HG03108 (cell line): Measurements from ENCODE around the gene SVBP.
"Not testable (repeated sequence)": the region's sequence is repeated elsewhere in the genome, so short reads cannot be mapped to it uniquely, and the experiment has no call there.

Experiments used
- ATAC-seq: cut with Tn5 transposase; IDR thresholded peaks from one replicate; pipeline ENCODE4 v1.9.1; 2021; ENCODE audit warnings: moderate library complexity; ENCODE audit not compliant: unreplicated experiment

The SVBP gene

GRCh38 chr1:42841440-42842147 lies 24.4 kb upstream of the SVBP start:
- no peak for ATAC-seq

DNA sequence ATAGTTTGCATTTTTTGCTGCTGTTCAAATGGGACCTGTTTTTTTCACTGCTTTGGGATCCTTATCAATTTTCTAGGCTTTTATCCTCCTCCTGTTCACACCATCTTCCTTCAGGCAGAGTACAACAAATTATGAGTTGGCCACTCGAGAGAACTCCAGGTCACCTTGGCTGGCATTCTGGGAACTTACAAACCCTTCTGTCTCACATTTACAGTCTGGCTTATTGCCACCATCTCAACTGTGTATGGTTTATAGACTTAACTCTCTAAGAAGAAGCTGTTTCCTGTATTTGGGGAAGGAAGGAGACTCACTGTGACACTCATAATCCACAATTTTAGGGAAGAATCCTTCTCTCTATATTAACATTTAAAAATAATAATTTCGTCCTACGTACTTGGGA lies 23.8 kb upstream of the SVBP start:
- ATAC-seq, result no peak

DNA sequence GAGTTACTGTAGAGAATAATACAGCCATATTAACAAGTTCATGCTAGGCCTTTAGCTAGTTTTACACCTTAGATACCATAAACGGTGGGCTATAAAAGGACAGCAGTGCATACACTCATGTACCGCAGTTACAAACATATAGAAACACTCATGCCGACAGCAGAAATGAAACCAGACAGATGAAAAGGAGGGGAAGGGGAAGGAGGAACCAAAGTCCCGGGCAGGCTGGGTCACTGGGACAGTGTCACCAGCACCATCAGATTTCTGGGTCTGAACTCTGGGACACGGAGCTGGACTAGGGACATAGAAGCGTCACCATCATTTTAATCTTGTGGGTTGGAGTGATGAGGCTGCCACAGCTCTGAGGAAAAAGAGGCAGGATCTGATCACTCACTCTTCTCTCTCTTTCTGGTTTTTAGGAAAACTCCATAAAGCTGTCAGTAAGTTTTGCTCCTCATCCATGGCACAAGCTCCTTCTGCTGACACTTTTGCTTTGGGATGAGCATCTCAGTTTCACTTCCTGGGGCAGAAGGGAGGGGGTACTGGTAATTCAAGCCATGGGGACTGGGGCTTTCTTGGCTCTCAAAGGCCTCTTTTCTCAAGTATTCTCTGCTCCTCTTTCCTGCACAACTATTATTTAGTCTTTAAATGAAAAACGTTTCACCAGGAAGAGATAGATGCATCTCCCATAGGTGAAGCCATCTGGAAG lies 21.4 kb upstream of the SVBP start:
- ATAC-seq, result no peak

DNA sequence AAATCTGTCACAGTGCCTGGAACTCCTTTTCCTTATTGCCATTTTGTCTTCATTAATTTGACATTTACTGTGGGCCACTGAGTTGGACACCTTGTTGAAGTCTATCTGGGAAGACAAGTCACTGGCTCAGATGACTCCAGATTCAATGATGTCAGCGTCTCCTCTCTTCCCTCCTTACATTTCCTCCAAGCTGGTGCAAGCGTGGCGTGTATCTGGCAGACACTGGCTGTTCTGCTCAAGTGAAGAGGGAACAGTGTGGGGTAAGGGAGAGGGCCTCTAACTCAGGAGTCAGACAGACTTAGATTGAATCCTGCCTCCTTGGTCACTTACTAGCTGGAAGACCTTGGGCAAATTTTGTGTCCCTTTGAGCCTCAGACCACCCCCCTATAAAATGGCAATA lies 20.5 kb upstream of the SVBP start:
- ATAC-seq, result no peak

GRCh38 chr1:42835422-42835821 lies 18.2 kb upstream of the SVBP start:
- ATAC-seq, result no peak

DNA sequence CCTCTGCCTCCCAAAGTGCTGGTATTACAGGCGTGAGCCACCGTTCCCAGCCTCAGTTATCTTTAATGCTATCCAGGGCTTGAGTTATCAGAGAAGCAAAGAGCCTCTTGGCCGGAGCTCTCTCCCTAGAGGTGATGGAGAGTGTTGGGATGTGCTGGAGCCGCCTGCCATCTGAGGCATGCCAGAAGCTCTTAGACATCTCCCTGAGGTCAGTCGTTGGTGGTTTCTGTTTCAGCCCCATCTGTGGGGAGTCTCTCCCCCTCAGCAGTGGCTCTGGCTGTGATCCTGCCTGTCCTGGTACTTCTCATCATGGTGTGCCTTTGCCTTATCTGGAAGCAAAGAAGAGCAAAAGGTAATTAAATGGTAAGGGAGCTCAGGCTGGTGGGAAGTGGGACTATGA lies 17.6 kb upstream of the SVBP start:
- no peak for ATAC-seq

DNA sequence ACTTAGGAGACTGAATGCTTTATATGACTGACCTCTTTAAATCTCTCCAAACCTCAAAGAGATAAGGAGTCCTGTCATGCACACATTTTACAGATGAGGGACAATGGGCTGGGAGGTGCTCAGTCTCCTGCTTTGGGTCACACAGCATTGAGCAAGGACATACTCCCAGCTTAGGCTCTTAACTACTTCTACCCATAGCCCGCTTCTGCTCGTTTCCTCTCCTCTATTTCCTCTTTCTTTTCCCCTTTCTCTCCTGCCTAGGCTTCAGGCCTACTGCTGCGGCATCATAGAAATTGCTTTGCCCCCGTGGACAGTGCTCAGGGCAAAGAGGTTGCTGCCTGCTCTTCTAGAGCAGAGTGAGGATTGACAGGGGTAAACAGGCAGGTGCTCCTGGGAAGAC lies 16.8 kb upstream of the SVBP start:
- ATAC-seq, result no peak

GRCh38 chr1:42832641-42833240 lies 15.5 kb upstream of the SVBP start:
- no peak for ATAC-seq

DNA sequence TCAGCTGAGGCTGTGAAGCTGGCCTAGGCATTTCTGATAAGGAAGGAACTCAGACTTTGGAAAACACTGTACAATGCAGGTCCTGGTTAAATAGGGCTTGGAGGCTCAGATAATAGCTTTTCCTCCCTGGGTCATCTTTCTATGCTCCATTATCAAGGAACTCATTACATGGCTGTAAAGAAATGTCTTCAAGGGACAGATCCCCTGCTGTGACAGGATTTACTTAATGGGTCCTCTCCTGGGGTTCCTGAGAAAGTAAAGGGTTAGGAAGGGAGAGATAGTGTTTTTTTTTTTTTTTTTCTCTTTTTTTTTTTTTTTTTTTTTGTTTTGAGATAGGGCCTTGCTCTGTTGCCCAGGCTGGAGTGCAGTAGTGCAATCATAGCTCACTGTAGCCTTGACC lies 14.1 kb upstream of the SVBP start:
- no peak for ATAC-seq

GRCh38 chr1:42830631-42831030 lies 13.4 kb upstream of the SVBP start:
- no peak for ATAC-seq

DNA sequence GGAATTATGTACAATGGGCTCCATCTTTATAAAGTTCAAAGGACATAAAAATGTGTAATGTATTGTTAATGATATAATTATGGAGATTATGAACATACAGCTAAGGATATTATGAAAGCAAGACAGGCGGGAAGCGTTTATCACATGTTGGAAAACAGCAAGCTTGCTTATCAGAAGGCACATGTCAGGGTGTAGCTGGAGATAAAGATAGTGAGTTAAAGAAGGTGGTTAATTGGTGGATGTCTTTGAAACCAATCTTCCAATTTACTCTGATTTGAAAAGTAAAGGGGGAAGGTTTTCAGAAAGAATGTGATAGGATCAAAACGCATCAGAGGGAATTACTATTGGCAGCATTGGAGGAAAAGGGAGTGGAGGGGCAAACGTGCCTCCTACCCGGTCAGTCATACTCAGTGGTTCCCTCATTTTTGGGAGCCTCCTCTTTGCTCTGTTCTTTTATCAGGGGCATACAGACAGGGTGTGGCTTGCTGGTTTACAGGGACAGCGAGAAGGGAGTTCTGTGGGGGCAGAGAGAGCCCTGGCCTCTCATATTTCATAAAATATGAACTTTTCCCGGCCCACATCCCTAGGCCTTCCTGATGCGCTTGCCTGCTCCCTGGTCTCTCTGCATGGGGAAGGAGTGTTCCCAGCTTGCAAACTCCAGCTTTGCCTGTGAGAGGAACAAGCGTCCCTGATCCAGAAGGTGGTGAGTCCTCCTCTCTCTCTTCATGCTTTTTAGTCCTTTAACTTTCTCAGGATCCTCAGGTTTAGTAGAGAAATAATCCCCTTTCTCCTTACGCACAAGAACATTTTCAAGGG lies 8.0 kb upstream of the SVBP start:
- no peak for ATAC-seq

DNA sequence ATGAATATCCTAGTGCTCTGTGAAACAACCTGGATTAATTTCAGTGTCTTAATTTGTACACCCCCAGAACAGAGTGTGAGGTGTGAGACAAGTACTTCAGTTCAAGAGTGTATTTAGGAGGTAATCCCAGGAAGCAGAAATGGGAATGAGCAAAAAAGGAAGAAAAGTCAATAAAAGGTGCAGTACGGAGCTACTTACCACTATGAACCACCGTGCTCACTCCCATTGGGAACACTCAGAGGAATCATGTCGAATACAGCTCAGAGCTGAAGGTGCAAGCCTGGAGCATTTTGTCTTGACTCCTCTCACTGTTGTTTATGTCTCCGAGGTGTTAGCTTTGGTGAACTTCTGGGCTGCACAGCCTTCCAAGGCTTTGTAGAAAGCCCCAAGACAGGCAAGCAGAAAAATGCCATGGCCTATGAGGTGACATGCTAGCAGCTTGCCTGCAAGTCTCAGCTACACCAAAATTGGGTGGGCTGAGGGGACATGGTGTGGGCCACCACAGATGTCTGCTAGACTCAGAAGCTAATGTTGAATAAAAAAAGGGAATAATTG lies 7.4 kb upstream of the SVBP start:
- no peak for ATAC-seq

DNA sequence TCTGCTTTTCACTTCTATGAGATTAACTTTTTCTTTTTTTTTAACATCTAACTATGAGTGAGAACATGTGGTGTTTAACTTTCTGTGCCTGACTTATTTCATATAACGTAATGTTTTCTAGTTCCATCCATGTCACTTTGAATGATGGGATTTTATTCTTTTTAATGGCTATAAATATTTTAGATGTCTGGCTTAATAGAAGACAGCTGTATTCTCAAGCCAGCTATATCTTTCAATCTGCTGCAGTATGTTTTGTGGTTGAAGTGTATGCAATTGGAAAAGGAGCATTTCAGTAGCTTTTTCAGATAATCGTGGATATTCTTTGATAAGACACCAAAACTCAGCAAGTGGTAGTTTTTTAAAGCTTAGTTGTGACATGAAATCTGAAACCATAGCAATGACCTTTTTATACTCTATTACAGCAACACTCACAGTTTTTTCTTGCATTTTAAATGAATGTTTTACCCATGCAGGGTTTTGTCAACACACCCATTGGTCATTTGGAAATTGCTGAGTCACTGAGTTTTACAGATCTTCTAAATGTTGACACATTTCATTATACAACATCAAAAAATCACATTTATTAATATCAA lies 5.7 kb upstream of the SVBP start:
- no peak for ATAC-seq

- no peak for ATAC-seq
Observed at GRCh38 chr1:42821690-42822089, 4.5 kb upstream of the SVBP start.

- no peak for ATAC-seq
Observed at GRCh38 chr1:42820813-42821212, 3.6 kb upstream of the SVBP start.

- no peak for ATAC-seq
Observed at GRCh38 chr1:42817976-42818375, 779 bp upstream of the SVBP start.

DNA sequence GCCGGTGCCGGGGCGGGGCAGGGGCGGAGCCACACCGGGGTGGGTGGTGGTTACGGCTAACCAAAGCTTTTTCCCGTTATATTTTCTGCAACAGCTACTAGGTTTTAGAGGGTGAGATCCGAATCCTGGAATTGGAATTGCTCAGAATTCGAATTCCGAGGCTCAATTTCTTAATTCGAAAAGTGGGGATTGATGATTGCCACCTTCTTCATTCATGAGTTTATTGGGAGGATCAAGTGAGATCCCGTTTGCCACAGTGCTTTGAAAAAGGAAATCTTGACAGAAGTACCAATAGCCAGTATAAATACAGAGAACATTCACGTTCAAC lies 207 bp upstream of the SVBP start:
- no peak for ATAC-seq

GRCh38 chr1:42815941-42816584 lies 1.1 kb downstream of the SVBP start:
- ATAC-seq, result no peak

GRCh38 chr1:42814815-42815214 lies 2.4 kb downstream of the SVBP start:
- ATAC-seq, result not testable (repeated sequence)

DNA sequence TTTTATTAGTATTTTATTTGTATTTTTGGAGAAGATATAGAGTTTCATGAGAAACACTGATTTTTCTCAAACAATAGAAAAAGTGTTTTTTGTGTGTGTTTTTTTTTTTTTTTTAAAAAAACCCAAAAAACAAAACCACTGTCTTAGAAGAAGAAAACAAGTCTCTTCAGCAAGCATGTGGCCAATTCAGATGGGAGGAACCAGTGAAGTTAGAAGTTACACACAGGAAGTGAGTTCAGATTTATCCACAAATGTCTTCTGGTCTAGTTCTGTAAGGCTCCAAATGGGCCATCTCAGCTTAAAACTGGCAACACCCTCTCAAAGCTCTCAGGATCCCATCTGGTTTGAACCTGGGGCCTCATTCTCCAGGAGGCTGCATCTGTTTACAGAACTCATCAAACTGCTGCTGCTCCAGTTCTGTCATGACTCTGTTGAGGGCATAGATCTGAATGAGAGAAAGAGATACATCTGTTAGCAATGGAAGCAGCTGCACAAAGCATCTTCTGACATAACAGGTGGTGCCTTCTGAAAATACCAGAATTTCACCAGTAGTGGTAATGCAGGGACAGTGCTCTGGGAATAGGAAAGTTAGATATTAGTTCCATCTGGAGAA lies 10.0 kb downstream of the SVBP start:
- no peak for ATAC-seq
